ENCODE results near the gene MPG. TPM values are rescaled to one million over a fixed set of nuclear protein-coding genes. Genes with fewer than 3 reads are reported as not detected.
"Not testable (repeated sequence)": the region's sequence is repeated elsewhere in the genome, so short reads cannot be mapped to it uniquely, and the experiment has no call there.

The MPG gene
- total and polyA plus RNA-seq, 2 donors (not counting 1 experiment from before 2014, with no cell fraction given), result 59.6 to 66.4 TPM

DNA sequence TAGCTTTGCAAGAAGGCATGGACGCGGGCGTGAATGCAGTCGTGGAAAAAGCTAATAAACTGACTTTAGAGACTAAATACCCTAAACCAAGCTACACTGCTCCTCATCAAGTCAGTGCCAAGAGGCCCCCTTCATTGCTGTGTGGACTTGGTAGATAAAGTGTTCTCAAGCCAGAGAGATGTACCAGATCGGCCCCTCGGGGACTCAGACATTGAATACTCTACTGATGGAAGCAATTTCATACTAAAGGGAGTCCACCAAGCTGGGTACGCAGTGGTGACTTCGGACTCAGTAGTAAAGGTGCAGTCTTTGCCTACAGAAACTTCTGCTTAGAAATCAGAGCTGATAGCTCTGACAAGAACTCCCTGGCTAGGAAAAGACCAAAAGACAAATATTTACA lies 33.4 kb upstream of the MPG start:
- H3K4me1 ChIP-seq (ENCODE audit: control insufficient read depth in 2 of 2, insufficient read depth in 2 of 2, low read length in 2 of 2), result peaks cover 5 to 14% of the 10 kb centered on the region in 2 donors
- Mint-ChIP-seq H3K4me1 (peaks cover 19% of the 10 kb centered on the region), H3K4me3 (no peak overlapping the region), H3K27ac (no peak overlapping the region), H3K9me3 (ENCODE audit: insufficient read depth) (no peaks in the 10 kb centered on the region), H3K27me3 (no peaks in the 10 kb centered on the region)
- intact Hi-C loops (cut with micrococcal nuclease), result no loop called here
- ChIA-PET POLR2A (no interaction called here), CTCF (interaction anchor here (0.6 to 3.1 kb wide), 6 partner anchors 9 to 1256 kb away, joined by 3 to 14 read pairs (median 4); partner anchors contain the start of genes POLR3K and SNRNP25)
- no peaks in the 10 kb centered on the region for H3K27me3 ChIP-seq (replicated peaks in 1 of 4; ENCODE audit: control extremely low read depth in 1 of 4, control insufficient read depth in 3 of 4, insufficient read depth in 4 of 4, low read length in 3 of 4)
- H3K4me2 ChIP-seq (replicated peaks; ENCODE audit: low read depth, low read length, poor library complexity, severe bottlenecking), result no peak overlapping the region
- H3K79me2 ChIP-seq (ENCODE audit: control insufficient read depth, insufficient read depth, low read length), result peaks cover 41% of the 10 kb centered on the region
- H3K9ac ChIP-seq (ENCODE audit: low read length), result no peak overlapping the region
- TF ChIP-seq, protein P1, sequence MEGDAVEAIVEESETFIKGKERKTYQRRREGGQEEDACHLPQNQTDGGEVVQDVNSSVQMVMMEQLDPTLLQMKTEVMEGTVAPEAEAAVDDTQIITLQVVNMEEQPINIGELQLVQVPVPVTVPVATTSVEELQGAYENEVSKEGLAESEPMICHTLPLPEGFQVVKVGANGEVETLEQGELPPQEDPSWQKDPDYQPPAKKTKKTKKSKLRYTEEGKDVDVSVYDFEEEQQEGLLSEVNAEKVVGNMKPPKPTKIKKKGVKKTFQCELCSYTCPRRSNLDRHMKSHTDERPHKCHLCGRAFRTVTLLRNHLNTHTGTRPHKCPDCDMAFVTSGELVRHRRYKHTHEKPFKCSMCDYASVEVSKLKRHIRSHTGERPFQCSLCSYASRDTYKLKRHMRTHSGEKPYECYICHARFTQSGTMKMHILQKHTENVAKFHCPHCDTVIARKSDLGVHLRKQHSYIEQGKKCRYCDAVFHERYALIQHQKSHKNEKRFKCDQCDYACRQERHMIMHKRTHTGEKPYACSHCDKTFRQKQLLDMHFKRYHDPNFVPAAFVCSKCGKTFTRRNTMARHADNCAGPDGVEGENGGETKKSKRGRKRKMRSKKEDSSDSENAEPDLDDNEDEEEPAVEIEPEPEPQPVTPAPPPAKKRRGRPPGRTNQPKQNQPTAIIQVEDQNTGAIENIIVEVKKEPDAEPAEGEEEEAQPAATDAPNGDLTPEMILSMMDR (IDR thresholded peaks at IDR 0.05), result no peak
- no peak for TF ChIP-seq EZH2 (IDR thresholded peaks at IDR 0.05; ENCODE audit: borderline replicate concordance, insufficient read depth, low read depth, low read length, poor library complexity, severe bottlenecking)
- H3K9me3 ChIP-seq (ENCODE audit: control extremely low read depth in 1 of 3, control insufficient read depth in 2 of 3, insufficient read depth in 1 of 3, low read length in 2 of 3), result no peaks in the 10 kb centered on the region
- peaks cover 13% of the 10 kb centered on the region for H4K20me1 ChIP-seq (ENCODE audit: control insufficient read depth, insufficient read depth, low read length, poor library complexity, severe bottlenecking)
- H3K27ac ChIP-seq (ENCODE audit: low read length in 2 of 2), result no peak overlapping the region
- no peak overlapping the region for H2AFZ ChIP-seq (ENCODE audit: insufficient read depth, low read depth, low read length, poor library complexity, severe bottlenecking)
- no peak overlapping the region for H3K4me3 ChIP-seq (ENCODE audit: control extremely low read depth in 1 of 5, extremely low read depth in 1 of 5, insufficient read depth in 1 of 5, low read depth in 2 of 5, low read length in 4 of 5)
- ATAC-seq (ENCODE audit: low read depth), result no peak
- DNase-seq, result no peak
- H3K36me3 ChIP-seq (replicated peaks in 1 of 2; ENCODE audit: control extremely low read depth in 1 of 2, control insufficient read depth in 1 of 2, extremely low read depth in 1 of 2, insufficient read depth in 2 of 2, low read length in 1 of 2), result peaks cover 4 to 57% of the 10 kb centered on the region in 2 experiments
- WGBS (ENCODE audit: insufficient coverage), result 97% methylated on average over 4 of the region's 8 CpGs

DNA sequence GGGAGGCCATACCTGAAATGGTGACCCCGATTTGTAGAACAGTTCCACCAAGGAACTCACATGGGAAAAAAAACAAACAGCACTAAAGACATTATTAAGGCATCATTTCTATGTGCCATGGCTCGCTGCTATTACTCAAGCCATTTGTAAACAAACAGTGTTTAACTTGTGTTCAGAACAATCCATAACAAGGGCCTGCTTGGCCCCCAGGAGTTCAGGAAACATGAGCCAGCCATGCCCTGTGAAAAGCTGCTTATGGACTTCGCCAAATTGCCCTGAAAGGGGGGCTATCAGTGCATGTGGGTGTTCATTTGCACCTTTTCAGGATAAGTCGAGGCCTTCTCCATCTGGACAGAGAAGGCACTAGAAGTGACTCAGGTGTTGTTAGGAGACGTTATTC lies 32.6 kb upstream of the MPG start:
- Mint-ChIP-seq H3K4me1 (peaks cover 16% of the 10 kb centered on the region), H3K27ac (no peak overlapping the region), H3K27me3 (no peaks in the 10 kb centered on the region), H3K9me3 (ENCODE audit: insufficient read depth) (no peaks in the 10 kb centered on the region), H3K4me3 (no peak overlapping the region)
- 98% methylated on average over 5 of the region's 5 CpGs for WGBS (ENCODE audit: insufficient coverage)
- ATAC-seq (ENCODE audit: low read depth), result no peak
- Histone ChIP-seq H3K36me3 (replicated peaks in 1 of 2; ENCODE audit: control extremely low read depth in 1 of 2, control insufficient read depth in 1 of 2, extremely low read depth in 1 of 2, insufficient read depth in 2 of 2, low read length in 1 of 2) (peaks cover 4 to 60% of the 10 kb centered on the region in 2 experiments), H3K9me3 (ENCODE audit: control extremely low read depth in 1 of 3, control insufficient read depth in 2 of 3, insufficient read depth in 1 of 3, low read length in 2 of 3) (no peaks in the 10 kb centered on the region), H3K9ac (ENCODE audit: low read length) (no peak overlapping the region), H3K79me2 (ENCODE audit: control insufficient read depth, insufficient read depth, low read length) (peaks cover 43% of the 10 kb centered on the region), H3K4me1 (ENCODE audit: control insufficient read depth in 2 of 2, insufficient read depth in 2 of 2, low read length in 2 of 2) (peaks cover 0 to 8% of the 10 kb centered on the region in 2 donors), H3K4me3 (ENCODE audit: control extremely low read depth in 1 of 5, extremely low read depth in 1 of 5, insufficient read depth in 1 of 5, low read depth in 2 of 5, low read length in 4 of 5) (no peak overlapping the region), H2AFZ (ENCODE audit: insufficient read depth, low read depth, low read length, poor library complexity, severe bottlenecking) (no peak overlapping the region), H4K20me1 (ENCODE audit: control insufficient read depth, insufficient read depth, low read length, poor library complexity, severe bottlenecking) (peaks cover 18% of the 10 kb centered on the region), H3K27ac (ENCODE audit: low read length in 2 of 2) (no peak overlapping the region), H3K27me3 (replicated peaks in 1 of 4; ENCODE audit: control extremely low read depth in 1 of 4, control insufficient read depth in 3 of 4, insufficient read depth in 4 of 4, low read length in 3 of 4) (no peaks in the 10 kb centered on the region), H3K4me2 (replicated peaks; ENCODE audit: low read depth, low read length, poor library complexity, severe bottlenecking) (no peak overlapping the region)
- ChIA-PET CTCF (interaction anchor here (1.6 kb wide), 1 partner anchor 20 kb away, joined by 4 read pairs; no protein-coding TSS in a partner anchor), POLR2A (interaction anchor here (0.7 kb wide), 1 partner anchor 50 kb away, joined by 3 read pairs; no protein-coding TSS in a partner anchor)
- DNase-seq, result no peak
- TF ChIP-seq EZH2 (IDR thresholded peaks at IDR 0.05; ENCODE audit: borderline replicate concordance, insufficient read depth, low read depth, low read length, poor library complexity, severe bottlenecking), result no peak
- intact Hi-C loops (cut with micrococcal nuclease), result no loop called here

DNA sequence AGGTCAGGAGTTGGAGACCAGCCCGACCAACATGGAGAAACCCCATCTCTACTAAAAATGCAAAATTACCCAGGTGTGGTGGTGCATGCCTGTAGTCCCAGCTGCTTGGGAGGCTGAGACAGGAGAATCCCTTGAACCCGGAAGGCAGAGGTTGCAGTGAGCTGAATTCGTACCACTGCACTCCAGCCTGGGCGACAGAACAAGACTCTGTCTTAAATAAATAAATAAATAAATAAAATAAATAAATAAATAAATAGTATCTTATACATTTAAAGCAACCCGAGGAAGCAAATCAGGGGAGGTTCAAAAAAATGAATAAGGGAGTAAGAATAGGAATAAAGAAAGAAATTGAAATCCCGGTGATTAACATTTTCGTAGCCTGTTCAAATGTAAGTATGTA lies 31.5 kb upstream of the MPG start:
- H3K4me3 Mint-ChIP-seq; H3K27ac ChIP-seq (ENCODE audit: low read length in 2 of 2); H3K9me3 Mint-ChIP-seq (ENCODE audit: insufficient read depth); H3K9ac ChIP-seq (ENCODE audit: low read length); H3K27me3 Mint-ChIP-seq; ATAC-seq (ENCODE audit: low read depth); H3K9me3 ChIP-seq (ENCODE audit: control extremely low read depth in 1 of 3, control insufficient read depth in 2 of 3, insufficient read depth in 1 of 3, low read length in 2 of 3); H3K4me3 ChIP-seq (ENCODE audit: control extremely low read depth in 1 of 5, extremely low read depth in 1 of 5, insufficient read depth in 1 of 5, low read depth in 2 of 5, low read length in 4 of 5); H2AFZ ChIP-seq (ENCODE audit: insufficient read depth, low read depth, low read length, poor library complexity, severe bottlenecking); H3K27ac Mint-ChIP-seq; H3K27me3 ChIP-seq (replicated peaks in 1 of 4; ENCODE audit: control extremely low read depth in 1 of 4, control insufficient read depth in 3 of 4, insufficient read depth in 4 of 4, low read length in 3 of 4); DNase-seq; intact Hi-C loops (cut with micrococcal nuclease); H3K4me2 ChIP-seq (replicated peaks; ENCODE audit: low read depth, low read length, poor library complexity, severe bottlenecking); POLR2A ChIA-PET: not testable (repeated sequence)
- Histone ChIP-seq H4K20me1 (ENCODE audit: control insufficient read depth, insufficient read depth, low read length, poor library complexity, severe bottlenecking) (peaks cover 29% of the 10 kb centered on the region), H3K79me2 (ENCODE audit: control insufficient read depth, insufficient read depth, low read length) (peaks cover 50% of the 10 kb centered on the region), H3K4me1 (ENCODE audit: control insufficient read depth in 2 of 2, insufficient read depth in 2 of 2, low read length in 2 of 2) (peaks cover 6 to 16% of the 10 kb centered on the region in 2 donors), H3K36me3 (replicated peaks in 1 of 2; ENCODE audit: control extremely low read depth in 1 of 2, control insufficient read depth in 1 of 2, extremely low read depth in 1 of 2, insufficient read depth in 2 of 2, low read length in 1 of 2) (peaks cover 6 to 64% of the 10 kb centered on the region in 2 experiments)
- peaks cover 22% of the 10 kb centered on the region for H3K4me1 Mint-ChIP-seq
- CTCF ChIA-PET, result interaction anchor here (0.8 to 1.1 kb wide), 2 partner anchors 19 to 51 kb away, joined by 3 read pairs; no protein-coding TSS in a partner anchor
- no CpG with 5 or more reads among the region's 7 CpGs for WGBS (ENCODE audit: insufficient coverage)
